Suprapubic skin (tissue), 3 donors: ENCODE results near the gene LRRC28.

ENCODE experiments used
- CTCF ChIP-seq, 2 donors: fragments of 200-600 bp in 1 of 2; fragments of 450-650 bp in 1 of 2; sonication (generic) in 1 of 2; IDR thresholded peaks; one replicate each; pipeline ENCODE4 v1.5.1; 2016 to 2019; ENCODE audit warnings: antibody characterized with exemption in 2 of 2, mild to moderate bottlenecking in 1 of 2, moderate library complexity in 1 of 2
- EP300 ChIP-seq: sonication (generic); formaldehyde crosslinking; IDR thresholded peaks from one replicate; pipeline ENCODE4 v1.6.1; 2017; ENCODE audit warnings: antibody characterized with exemption
- POLR2A ChIP-seq, 2 donors: fragments of 450-650 bp; IDR thresholded peaks; one replicate each; pipeline ENCODE4 v1.6.1; 2017; ENCODE audit warnings: antibody characterized with exemption in 2 of 2, mild to moderate bottlenecking in 2 of 2, moderate library complexity in 2 of 2

GRCh38 chr15:99439524-99439835 is 188.2 kb downstream of the LRRC28 start:
- TF ChIP-seq POLR2A (IDR thresholded peaks at IDR 0.05) = no peak
- no peak for TF ChIP-seq CTCF (IDR thresholded peaks at IDR 0.05)
- no peak for TF ChIP-seq EP300
